Gastroesophageal sphincter (tissue), 4 donors: ENCODE data around the gene E2F4. TPM values are rescaled to one million over a fixed set of nuclear protein-coding genes. Genes with fewer than 3 reads are reported as not detected.

Experiments
- ATAC-seq: fragments of 150-250 bp; one replicate; pipeline ENCODE4 v1.9.1; 2016; ENCODE audit warnings: mild to moderate bottlenecking, moderate library complexity
- H3K27ac ChIP-seq, 4 donors: fragments of 200-600 bp; sonication (generic) in 3 of 4; 1 replicate in 3 of 4; 2 replicates in 1 of 4; pipeline ENCODE4 v1.5.1; 2016 to 2019
- H3K27me3 ChIP-seq: fragments of 200-600 bp; sonication (generic); one replicate; pipeline ENCODE4 v1.5.1; 2019
- H3K36me3 ChIP-seq, 2 donors: fragments of 200-600 bp; sonication (generic); one replicate each; pipeline ENCODE4 v1.5.1; 2019; ENCODE audit warnings: control low read depth in 1 of 2
- H3K4me1 ChIP-seq, 3 donors: fragments of 200-600 bp; sonication (generic); 1 replicate in 2 of 3; 2 replicates in 1 of 3; pipeline ENCODE4 v1.5.1; 2016 to 2019; ENCODE audit warnings: control low read depth in 2 of 3
- H3K4me3 ChIP-seq, 2 donors: fragments of 200-600 bp; sonication (generic); one replicate each; pipeline ENCODE4 v1.5.1; 2019; ENCODE audit warnings: mild to moderate bottlenecking in 1 of 2, moderate library complexity in 1 of 2
- H3K9me3 ChIP-seq, 3 donors: fragments of 200-600 bp; sonication (generic); one replicate each; pipeline ENCODE4 v1.5.1; 2017 to 2019; ENCODE audit warnings: control low read depth in 2 of 3
- EP300 ChIP-seq: sonication (generic); formaldehyde crosslinking; IDR thresholded peaks from one replicate; pipeline ENCODE4 v1.6.1; 2017; ENCODE audit warnings: antibody characterized with exemption, mild to moderate bottlenecking
- POLR2A ChIP-seq, 2 donors: fragments of 450-650 bp; IDR thresholded peaks; one replicate each; pipeline ENCODE4 v1.6.1; 2017; ENCODE audit warnings: antibody characterized with exemption in 2 of 2, mild to moderate bottlenecking in 2 of 2, moderate library complexity in 1 of 2
- POLR2AphosphoS5 ChIP-seq: sonication (generic); formaldehyde crosslinking; IDR thresholded peaks from one replicate; pipeline ENCODE4 v1.6.1; 2017; ENCODE audit warnings: antibody characterized with exemption
- WGBS, 2 donors: methylation state at CpG; one replicate each; pipeline ENCODE4 v1.1.5; 2018; ENCODE audit warnings: low coverage in 1 of 2; 5-methylcytosine and 5-hydroxymethylcytosine counted together
- total RNA-seq, 4 donors: library from RNA; depleted of rRNA; stranded (reverse); fragments of >200 nt; gene quantifications; one replicate each; pipeline ENCODE4 v1.1.0, GENCODE V29; 2016
- TF ChIP-seq, protein P1 (sequence below), 4 experiments: fragments of 200-600 bp in 2 of 4; fragments of 450-650 bp in 2 of 4; sonication (generic) in 1 of 4; IDR thresholded peaks; one replicate each; pipeline ENCODE4 v1.5.1; 2017 to 2019; ENCODE audit warnings: antibody characterized with exemption in 4 of 4, mild to moderate bottlenecking in 2 of 4, moderate library complexity in 2 of 4

E2F4 gene
- total RNA-seq, 4 donors from 2014 or later, result 55.0 to 89.8 (median 76.2) TPM

DNA sequence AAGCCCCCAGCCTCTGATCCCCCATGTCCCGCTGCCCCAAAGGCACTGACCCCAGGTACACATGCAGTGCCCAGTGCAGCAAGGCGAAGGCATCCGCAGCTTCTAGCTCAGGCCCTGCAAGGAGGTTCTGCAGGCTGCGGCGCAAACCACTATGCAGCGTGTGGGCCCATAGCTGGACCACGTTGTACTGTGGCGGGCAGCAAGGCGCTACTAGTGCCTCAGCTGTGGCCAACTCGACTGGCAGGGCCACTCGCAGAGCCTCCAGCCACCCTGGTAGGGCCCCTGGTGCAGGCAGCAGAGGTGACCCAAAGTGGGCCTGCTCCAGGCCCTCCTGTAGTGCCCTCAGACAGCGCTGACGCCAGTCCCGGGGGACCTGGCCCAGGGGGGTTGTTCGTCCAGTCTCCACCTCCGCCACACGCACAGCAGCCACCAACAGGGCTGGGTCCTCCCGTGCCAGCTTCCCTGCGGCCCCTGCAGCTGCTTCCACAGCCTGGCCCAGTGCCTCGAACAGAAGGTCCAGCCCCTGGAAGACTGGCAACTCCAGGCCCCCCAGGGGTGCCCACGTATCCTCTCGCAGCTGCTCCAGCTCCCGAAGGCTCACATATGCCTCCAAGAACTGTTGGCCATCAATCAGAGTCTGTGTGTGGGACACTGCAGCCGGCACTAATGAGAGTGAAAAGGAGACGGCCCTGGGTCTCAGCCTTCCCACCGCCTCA, 4.6 kb upstream of the E2F4 start:
- no peaks in the 10 kb centered on the region for H3K9me3 ChIP-seq
- H3K4me3 ChIP-seq, result no peak overlapping the region
- TF ChIP-seq, protein P1, sequence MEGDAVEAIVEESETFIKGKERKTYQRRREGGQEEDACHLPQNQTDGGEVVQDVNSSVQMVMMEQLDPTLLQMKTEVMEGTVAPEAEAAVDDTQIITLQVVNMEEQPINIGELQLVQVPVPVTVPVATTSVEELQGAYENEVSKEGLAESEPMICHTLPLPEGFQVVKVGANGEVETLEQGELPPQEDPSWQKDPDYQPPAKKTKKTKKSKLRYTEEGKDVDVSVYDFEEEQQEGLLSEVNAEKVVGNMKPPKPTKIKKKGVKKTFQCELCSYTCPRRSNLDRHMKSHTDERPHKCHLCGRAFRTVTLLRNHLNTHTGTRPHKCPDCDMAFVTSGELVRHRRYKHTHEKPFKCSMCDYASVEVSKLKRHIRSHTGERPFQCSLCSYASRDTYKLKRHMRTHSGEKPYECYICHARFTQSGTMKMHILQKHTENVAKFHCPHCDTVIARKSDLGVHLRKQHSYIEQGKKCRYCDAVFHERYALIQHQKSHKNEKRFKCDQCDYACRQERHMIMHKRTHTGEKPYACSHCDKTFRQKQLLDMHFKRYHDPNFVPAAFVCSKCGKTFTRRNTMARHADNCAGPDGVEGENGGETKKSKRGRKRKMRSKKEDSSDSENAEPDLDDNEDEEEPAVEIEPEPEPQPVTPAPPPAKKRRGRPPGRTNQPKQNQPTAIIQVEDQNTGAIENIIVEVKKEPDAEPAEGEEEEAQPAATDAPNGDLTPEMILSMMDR (IDR thresholded peaks at IDR 0.05), result no peak
- TF ChIP-seq EP300 (no peak), POLR2AphosphoS5 (no peak), POLR2A (IDR thresholded peaks at IDR 0.05) (no peak)
- no peaks in the 10 kb centered on the region for H3K36me3 ChIP-seq
- 80% methylated on average over 2 of the region's 26 CpGs; no CpG with 5 or more reads in 1 of the 2 donors for WGBS, 2 donors
- no peaks in the 10 kb centered on the region for H3K27me3 ChIP-seq
- no peak overlapping the region for H3K27ac ChIP-seq
- ATAC-seq, result no peak
- H3K4me1 ChIP-seq, result peaks cover 0 to 48% (median 24%) of the 10 kb centered on the region in 3 donors

- no peak overlapping the region for H3K27ac ChIP-seq
- no peak for TF ChIP-seq EP300
- TF ChIP-seq, protein P1 (IDR thresholded peaks at IDR 0.05), result no peak
- TF ChIP-seq POLR2A (IDR thresholded peaks at IDR 0.05), result no peak
- TF ChIP-seq POLR2AphosphoS5, result no peak
- H3K27me3 ChIP-seq, result no peaks in the 10 kb centered on the region
- ATAC-seq, result no peak
- peaks cover 0 to 3% of the 10 kb centered on the region in 2 donors for H3K36me3 ChIP-seq
- H3K4me1 ChIP-seq, result peaks cover 0 to 48% (median 32%) of the 10 kb centered on the region in 3 donors
- H3K9me3 ChIP-seq, result no peaks in the 10 kb centered on the region
- WGBS, 2 donors, result 70 to 78% methylated on average over 2 of the region's 4 CpGs
- H3K4me3 ChIP-seq, result no peak overlapping the region
Measured at GRCh38 chr16:67188323-67188722, 3.6 kb upstream of the E2F4 start.

DNA sequence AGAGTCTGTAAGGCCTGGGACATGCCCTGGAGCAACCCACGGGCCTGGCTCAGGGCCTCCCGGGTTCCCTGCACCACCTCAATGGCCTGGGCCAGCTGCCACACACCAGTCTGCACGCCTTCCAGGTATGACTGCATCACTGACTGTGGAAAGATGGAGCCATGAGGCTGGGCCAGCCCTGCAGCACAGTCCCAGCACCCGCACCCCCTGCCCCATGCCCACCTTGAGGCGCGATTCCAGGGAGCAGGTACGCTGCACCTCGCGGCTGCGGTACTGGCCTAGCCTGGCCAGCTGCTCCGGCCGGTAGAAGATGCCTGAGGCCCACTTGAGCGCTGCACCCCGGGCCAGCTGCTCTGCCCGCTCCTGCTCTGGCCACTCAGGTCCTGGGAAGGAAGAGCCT, 3.2 kb upstream of the E2F4 start:
- Histone ChIP-seq H3K27me3 (no peaks in the 10 kb centered on the region), H3K4me3 (no peak overlapping the region), H3K27ac (no peak overlapping the region), H3K9me3 (no peaks in the 10 kb centered on the region), H3K36me3 (peaks cover 0 to 8% of the 10 kb centered on the region in 2 donors), H3K4me1 (peaks cover 0 to 51% (median 34%) of the 10 kb centered on the region in 3 donors)
- WGBS, 2 donors, result 77% methylated on average over 4 of the region's 15 CpGs; no CpG with 5 or more reads in 1 of the 2 donors
- ATAC-seq, result no peak
- TF ChIP-seq EP300 (no peak), POLR2A (IDR thresholded peaks at IDR 0.05) (no peak), POLR2AphosphoS5 (no peak)
- TF ChIP-seq, protein P1 (IDR thresholded peaks at IDR 0.05), result no peak

DNA sequence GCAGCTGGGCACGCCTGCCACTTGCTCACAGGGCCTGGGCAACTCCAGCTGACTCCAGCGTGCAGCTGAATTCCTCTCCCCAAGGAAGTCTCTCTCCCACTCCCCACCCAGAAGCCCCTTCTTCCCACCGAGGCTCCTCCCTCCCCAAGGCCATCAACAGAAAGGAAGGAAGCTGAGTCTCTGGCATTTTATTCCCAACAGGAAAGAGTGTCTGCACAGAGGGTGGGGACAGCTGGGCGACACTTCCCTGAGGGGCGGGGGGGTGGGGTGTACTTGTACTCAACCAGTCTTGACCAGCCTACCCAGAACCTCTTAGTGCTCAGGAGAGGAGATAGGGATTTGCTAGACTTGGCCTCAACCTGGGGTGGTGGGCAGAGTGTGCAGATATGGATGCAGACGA, 1.9 kb upstream of the E2F4 start, which contains the start of gene EXOC3L1:
TSS of gene EXOC3L1 (minus strand) at position 96 of the 400 bp plus-strand sequence. CDS start 460 bp downstream, outside the sequence.
- Histone ChIP-seq H3K36me3 (peaks cover 0 to 20% of the 10 kb centered on the region in 2 donors), H3K27ac (no peak within 1 kb of the TSS), H3K9me3 (no peaks in the 10 kb centered on the region), H3K27me3 (no peaks in the 10 kb centered on the region), H3K4me3 (no peak within 1 kb of the TSS), H3K4me1 (peaks cover 0 to 54% (median 25%) of the 10 kb centered on the region in 3 donors)
- WGBS, 2 donors, result 29 to 71% methylated on average over 1 of the region's 6 CpGs
- ATAC-seq, result no peak
- no peak for TF ChIP-seq EP300
- TF ChIP-seq, protein P1 (IDR thresholded peaks at IDR 0.05), result no peak
- no peak for TF ChIP-seq POLR2A (IDR thresholded peaks at IDR 0.05)
- no peak for TF ChIP-seq POLR2AphosphoS5
